Testis (tissue), 3 donors: ENCODE results near the gene MYH9. TPM values are rescaled to one million over a fixed set of nuclear protein-coding genes. Genes with fewer than 3 reads are reported as not detected.

Source experiments
- DNase-seq: peaks from one replicate; pipeline ENCODE4 v3.0.0-alpha.2; 2019
- H3K27ac ChIP-seq, 2 donors: fragments of 200-600 bp; sonication (generic); one replicate each; pipeline ENCODE4 v1.5.1; 2019
- H3K27me3 ChIP-seq: fragments of 200-600 bp; sonication (generic); one replicate; pipeline ENCODE4 v1.5.1; 2019
- H3K36me3 ChIP-seq: fragments of 200-600 bp; sonication (generic); one replicate; pipeline ENCODE4 v1.5.1; 2017; ENCODE audit warnings: low read depth; ENCODE audit errors: missing control alignments
- H3K4me1 ChIP-seq: fragments of 200-600 bp; sonication (generic); one replicate; pipeline ENCODE4 v1.5.1; 2019
- H3K4me3 ChIP-seq, 2 donors: fragments of 200-600 bp; sonication (generic); one replicate each; pipeline ENCODE4 v1.5.1; 2017 to 2019
- H3K9me3 ChIP-seq: fragments of 200-600 bp; sonication (generic); one replicate; pipeline ENCODE4 v1.5.1; 2017
- POLR2A ChIP-seq: fragments of 450-650 bp; IDR thresholded peaks from one replicate; pipeline ENCODE4 v1.6.1; 2017; ENCODE audit warnings: antibody characterized with exemption, mild to moderate bottlenecking, moderate library complexity
- WGBS, 2 donors: methylation state at CpG; one replicate each; pipeline ENCODE4 v1.1.5; 2018; 5-methylcytosine and 5-hydroxymethylcytosine counted together
- intact Hi-C: fragments of 100-400 bp; cut with DNase I; formaldehyde crosslinking; loops from one replicate; pipeline ENCODE4 v1.15.1; 2023; ENCODE audit warnings: low total_unique reads
- polyA plus RNA-seq: library from polyadenylated mRNA; stranded (reverse); fragments of 350-450 nt; fragmentation: Illumina TruSeq; extraction: RNeasy Lipid Tissue Mini Kit (QIAGEN cat#74804); gene quantifications from one replicate; pipeline ENCODE4 v1.2.3, GENCODE V29; 2014; ENCODE audit warnings: low read depth, low replicate concordance; ENCODE audit not compliant: insufficient read depth
- total RNA-seq, 2 donors: library from RNA; depleted of rRNA; stranded (reverse); fragments of >200 nt; gene quantifications; one replicate each; pipeline ENCODE4 v1.2.3, GENCODE V29; 2016
- TF ChIP-seq, protein P1 (sequence below), 3 experiments: fragments of 450-650 bp in 2 of 3; fragments of 200-600 bp in 1 of 3; sonication (generic) in 1 of 3; IDR thresholded peaks; one replicate each; pipeline ENCODE4 v1.5.1; 2016 to 2019; ENCODE audit warnings: antibody characterized with exemption in 3 of 3, mild to moderate bottlenecking in 2 of 3, moderate library complexity in 1 of 3

MYH9 gene
- total and polyA plus RNA-seq, 3 donors from 2014 or later: 129 to 146 (median 141) TPM

DNA sequence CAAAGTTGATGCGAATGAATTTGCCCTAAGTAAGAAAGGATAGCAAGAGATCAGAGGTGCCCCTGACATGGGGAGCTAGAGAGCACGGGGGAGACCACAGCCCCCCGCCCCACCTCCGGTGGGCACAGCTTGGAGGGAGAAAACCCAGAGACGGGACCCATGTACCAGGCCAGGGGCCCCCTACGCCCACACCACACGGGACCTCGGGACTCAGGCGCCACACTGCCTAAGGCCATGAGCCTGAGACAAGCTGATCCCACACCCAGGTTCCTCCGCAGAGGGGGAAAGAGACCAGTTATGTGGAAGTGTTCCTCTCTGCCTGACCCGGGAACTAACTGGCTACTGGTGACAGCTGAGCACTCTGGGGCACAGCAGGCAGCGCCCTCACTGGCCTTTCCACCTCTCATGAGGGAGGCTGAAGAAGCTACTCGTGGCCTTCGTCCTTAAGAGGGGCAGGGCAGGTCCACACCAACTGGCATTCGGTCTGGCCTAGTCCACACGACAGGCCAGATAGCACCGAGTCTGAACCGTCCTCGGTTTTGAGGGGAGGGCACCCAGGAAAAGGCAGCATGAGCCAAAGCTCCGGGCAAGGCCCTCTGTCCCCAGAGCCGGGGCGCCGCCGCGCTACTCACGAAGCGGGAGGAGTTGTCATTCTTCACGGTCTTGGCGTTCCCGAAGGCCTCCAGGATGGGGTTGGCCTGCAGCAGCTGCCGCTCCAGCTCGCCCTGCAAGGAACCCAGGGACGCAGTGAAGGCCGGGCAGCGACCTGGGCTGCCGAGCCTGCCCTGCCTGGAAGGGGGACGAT is 65.8 kb downstream of the MYH9 start:
- no peak for TF ChIP-seq POLR2A
- TF ChIP-seq, protein P1, sequence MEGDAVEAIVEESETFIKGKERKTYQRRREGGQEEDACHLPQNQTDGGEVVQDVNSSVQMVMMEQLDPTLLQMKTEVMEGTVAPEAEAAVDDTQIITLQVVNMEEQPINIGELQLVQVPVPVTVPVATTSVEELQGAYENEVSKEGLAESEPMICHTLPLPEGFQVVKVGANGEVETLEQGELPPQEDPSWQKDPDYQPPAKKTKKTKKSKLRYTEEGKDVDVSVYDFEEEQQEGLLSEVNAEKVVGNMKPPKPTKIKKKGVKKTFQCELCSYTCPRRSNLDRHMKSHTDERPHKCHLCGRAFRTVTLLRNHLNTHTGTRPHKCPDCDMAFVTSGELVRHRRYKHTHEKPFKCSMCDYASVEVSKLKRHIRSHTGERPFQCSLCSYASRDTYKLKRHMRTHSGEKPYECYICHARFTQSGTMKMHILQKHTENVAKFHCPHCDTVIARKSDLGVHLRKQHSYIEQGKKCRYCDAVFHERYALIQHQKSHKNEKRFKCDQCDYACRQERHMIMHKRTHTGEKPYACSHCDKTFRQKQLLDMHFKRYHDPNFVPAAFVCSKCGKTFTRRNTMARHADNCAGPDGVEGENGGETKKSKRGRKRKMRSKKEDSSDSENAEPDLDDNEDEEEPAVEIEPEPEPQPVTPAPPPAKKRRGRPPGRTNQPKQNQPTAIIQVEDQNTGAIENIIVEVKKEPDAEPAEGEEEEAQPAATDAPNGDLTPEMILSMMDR (IDR thresholded peaks at IDR 0.05): no peak
- Histone ChIP-seq H3K4me1 (peaks cover 40% of the 10 kb centered on the region), H3K36me3 (no peaks in the 10 kb centered on the region), H3K27ac (peak overlapping the region in 1 of 2 donors; percentile 92), H3K4me3 (no peak overlapping the region), H3K9me3 (no peaks in the 10 kb centered on the region), H3K27me3 (no peaks in the 10 kb centered on the region)
- intact Hi-C loops: loop anchor here (10.0 kb wide), 1 partner anchor 63 kb away; the partner anchor contains the start of gene MYH9
- 89 to 94% methylated on average over 25 to 35 of the region's 37 CpGs for WGBS, 2 donors
- no peak for DNase-seq

DNA sequence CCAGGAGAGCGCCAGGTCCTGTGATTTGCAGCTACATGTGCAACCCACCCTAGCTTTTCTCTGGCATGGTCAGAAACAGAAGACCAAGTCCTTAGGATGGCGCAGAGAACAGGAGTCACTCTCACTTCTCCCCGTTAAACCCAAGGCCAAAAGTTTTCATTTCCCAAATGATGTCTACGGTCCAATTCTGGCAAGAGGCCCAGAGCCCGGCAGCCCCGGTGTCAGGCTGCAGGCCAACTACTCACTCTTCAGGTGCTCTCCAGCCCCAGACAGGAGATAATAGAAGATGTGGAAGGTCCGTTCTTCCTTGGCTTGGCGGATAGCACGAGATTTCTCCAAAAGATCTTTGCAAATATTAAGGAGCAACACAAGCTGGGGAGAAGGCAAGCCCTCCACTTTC is 67.2 kb downstream of the MYH9 start:
- intact Hi-C loops: loop anchor here (10.0 kb wide), 1 partner anchor 64 kb away; the partner anchor contains the start of gene MYH9
- H3K9me3 ChIP-seq: no peaks in the 10 kb centered on the region
- WGBS, 2 donors: 62 to 81% methylated on average over 9 of the region's 9 CpGs
- peaks cover 26% of the 10 kb centered on the region for H3K4me1 ChIP-seq
- no peak overlapping the region for H3K27ac ChIP-seq
- H3K36me3 ChIP-seq: no peaks in the 10 kb centered on the region
- H3K4me3 ChIP-seq: no peak overlapping the region
- DNase-seq: no peak
- no peaks in the 10 kb centered on the region for H3K27me3 ChIP-seq
- no peak for TF ChIP-seq POLR2A
- TF ChIP-seq, protein P1 (IDR thresholded peaks at IDR 0.05): no peak

DNA sequence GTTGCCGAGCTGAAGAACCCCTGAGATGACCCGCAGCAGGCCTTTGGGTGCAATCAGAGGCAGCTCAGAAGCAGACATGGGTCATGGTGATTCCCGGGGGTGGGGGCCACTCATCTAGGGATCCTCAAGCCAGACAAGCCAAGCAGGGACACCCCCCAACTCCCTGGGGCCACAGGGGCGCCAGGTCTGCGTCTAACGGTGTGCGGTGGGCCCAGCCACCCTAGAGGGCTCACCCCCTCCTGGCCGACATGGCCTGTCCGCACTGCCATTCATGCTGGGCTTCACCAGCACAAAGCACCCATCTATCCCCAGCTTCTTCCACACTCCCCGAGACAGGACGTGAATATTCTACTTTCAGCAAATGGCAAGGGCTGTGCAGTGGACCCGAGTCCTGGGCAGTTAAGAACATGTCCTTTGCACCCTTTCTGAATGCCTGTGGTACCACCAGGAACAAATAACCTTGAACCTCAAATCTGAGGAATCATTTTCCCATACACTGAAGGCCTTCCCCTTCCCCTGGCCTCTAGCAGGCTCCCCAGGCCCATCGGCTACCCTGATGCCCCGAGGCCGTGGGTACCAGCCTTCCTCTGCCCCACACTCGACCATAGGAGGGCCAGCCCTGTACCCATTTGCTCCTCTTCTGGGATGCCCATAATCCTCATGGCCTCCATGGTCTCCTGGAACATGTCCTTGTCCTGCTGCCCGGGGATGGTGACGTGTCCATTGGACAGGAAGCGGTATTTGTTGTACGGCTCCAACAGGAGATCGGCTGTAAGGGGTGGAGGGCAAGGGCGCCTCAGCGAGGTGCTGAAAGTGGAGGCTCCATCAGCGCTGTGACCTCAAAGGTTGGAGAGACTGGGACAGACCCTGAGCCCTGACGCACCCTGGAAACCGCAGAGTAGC is 67.9 kb downstream of the MYH9 start:
- H3K4me3 ChIP-seq: no peak overlapping the region
- no peaks in the 10 kb centered on the region for H3K9me3 ChIP-seq
- WGBS, 2 donors: 88% methylated on average over 21 to 26 of the region's 26 CpGs
- no peaks in the 10 kb centered on the region for H3K36me3 ChIP-seq
- no peak for TF ChIP-seq POLR2A
- TF ChIP-seq, protein P1 (IDR thresholded peaks at IDR 0.05): no peak
- peaks cover 20% of the 10 kb centered on the region for H3K4me1 ChIP-seq
- no peaks in the 10 kb centered on the region for H3K27me3 ChIP-seq
- intact Hi-C loops: loop anchor here (10.0 kb wide), 1 partner anchor 65 kb away; the partner anchor contains the start of gene MYH9
- no peak overlapping the region for H3K27ac ChIP-seq
- DNase-seq: no peak

DNA sequence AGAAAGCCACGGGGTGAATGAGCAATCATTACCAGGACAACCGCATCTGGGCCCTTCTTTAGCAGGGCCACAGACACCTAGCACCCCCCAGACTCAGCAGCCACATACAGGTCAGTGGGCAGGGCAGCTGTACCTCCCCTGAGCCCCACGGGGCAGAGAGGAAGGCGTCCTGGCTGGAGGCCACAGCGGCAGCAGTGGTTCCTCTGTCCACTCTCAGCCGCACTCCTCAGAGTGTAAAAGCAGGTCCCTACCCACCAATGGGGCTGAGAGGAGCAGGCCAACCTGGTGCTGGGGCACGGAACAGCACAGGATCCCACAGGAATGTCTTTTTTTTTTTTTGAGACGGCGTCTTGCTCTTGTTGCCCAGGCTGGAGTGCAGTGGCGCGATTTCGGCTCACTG is 69.3 kb downstream of the MYH9 start:
- Histone ChIP-seq H3K4me3 (no peak overlapping the region), H3K36me3 (no peaks in the 10 kb centered on the region), H3K4me1 (peaks cover 6% of the 10 kb centered on the region), H3K27me3 (no peaks in the 10 kb centered on the region), H3K27ac (no peak overlapping the region), H3K9me3 (no peaks in the 10 kb centered on the region)
- intact Hi-C loops: no loop called here
- 88 to 93% methylated on average over 12 of the region's 12 CpGs for WGBS, 2 donors
- TF ChIP-seq, protein P1 (IDR thresholded peaks at IDR 0.05): no peak
- no peak for TF ChIP-seq POLR2A
- DNase-seq: no peak
